Lung (tissue), 12 donors: ENCODE results near the gene CHI3L1. TPM values are rescaled to one million over a fixed set of nuclear protein-coding genes. Genes with fewer than 3 reads are reported as not detected.

ENCODE experiments used
- ATAC-seq: fragments of 200-7000 bp; cut with Tn5 transposase; one replicate; pipeline ENCODE4 v1.9.1; 2020; ENCODE audit warnings: moderate number of reproducible peaks; ENCODE audit not compliant: insufficient read depth, low FRiP score
- DNase-seq, 3 donors: peaks; one replicate each; pipeline ENCODE4 v3.0.0-alpha.2; 2013 to 2017
- H3K27ac ChIP-seq, 2 donors: one replicate each; pipeline ENCODE4 v1.5.1; 2013; ENCODE audit warnings: mild to moderate bottlenecking in 2 of 2, moderate library complexity in 2 of 2, control low read depth in 1 of 2, inconsistent platforms in 1 of 2, low read depth in 1 of 2, low read length in 1 of 2
- H3K27me3 ChIP-seq, 3 donors: one replicate each; pipeline ENCODE4 v1.5.1; 2013; ENCODE audit warnings: low read length in 2 of 3; ENCODE audit not compliant: control insufficient read depth in 3 of 3, insufficient read depth in 3 of 3
- H3K36me3 ChIP-seq, 4 donors: one replicate each; pipeline ENCODE4 v1.5.1; 2013; ENCODE audit warnings: low read length in 4 of 4, mild to moderate bottlenecking in 1 of 4, moderate library complexity in 1 of 4; ENCODE audit not compliant: control insufficient read depth in 4 of 4, insufficient read depth in 4 of 4
- H3K4me1 ChIP-seq, 5 donors: one replicate each; pipeline ENCODE4 v1.5.1; 2013; ENCODE audit warnings: low read length in 5 of 5, mild to moderate bottlenecking in 2 of 5, moderate library complexity in 1 of 5; ENCODE audit not compliant: control insufficient read depth in 5 of 5, insufficient read depth in 5 of 5
- H3K4me3 ChIP-seq: one replicate; pipeline ENCODE4 v1.5.1; 2013; ENCODE audit warnings: mild to moderate bottlenecking, control low read depth, moderate library complexity
- H3K9ac ChIP-seq, 2 donors: one replicate each; pipeline ENCODE4 v1.5.1; 2013; ENCODE audit warnings: low read length in 2 of 2, control low read depth in 1 of 2; ENCODE audit not compliant: insufficient read depth in 1 of 2
- H3K9me3 ChIP-seq, 4 donors: one replicate each; pipeline ENCODE4 v1.5.1; 2013; ENCODE audit warnings: low read length in 3 of 4, mild to moderate bottlenecking in 1 of 4, moderate library complexity in 1 of 4; ENCODE audit not compliant: control insufficient read depth in 4 of 4, insufficient read depth in 3 of 4
- CTCF ChIP-seq: IDR thresholded peaks from 2 replicates; pipeline ENCODE4 v1.5.1; 2012; ENCODE audit warnings: mild to moderate bottlenecking; ENCODE audit errors: control extremely low read depth, extremely low read depth
- WGBS, 2 donors: extraction: QIAGEN DNeasy Blood & Tissue Kit; methylation state at CpG; one replicate each; pipeline ENCODE4 v1.1.7; 2013; 5-methylcytosine and 5-hydroxymethylcytosine counted together
- polyA plus RNA-seq, 2 donors: library from polyadenylated mRNA; stranded (reverse); fragments of 200-250 nt; gene quantifications; one replicate each; pipeline ENCODE4 v1.2.1, GENCODE V29; 2013
- total RNA-seq, 2 donors: library from RNA; depleted of rRNA in 1 of 2; stranded (reverse); fragments of >200 nt in 1 of 2; gene quantifications; one replicate each; pipeline ENCODE4 v1.2.1, GENCODE V29; 2014 to 2021
- donor health status: control.
- donor health status: control.
- donor health status: Bipolar disorder and iron deficiency.
- donor health status: healthy.
- donor health status: DM: yes; HTN: yes; CAD: no.

CHI3L1 gene
- total and polyA plus RNA-seq, 4 donors: 46.4 to 169 (median 110) TPM

GRCh38 chr1:203185585-203185984 lies 919 bp downstream of the CHI3L1 start:
- no peak overlapping the region for H3K27ac ChIP-seq
- no peak for ATAC-seq
- peaks cover 0 to 7% (median 0%) of the 10 kb centered on the region in 5 donors for H3K4me1 ChIP-seq
- 78 to 84% methylated on average over 4 of the region's 4 CpGs for WGBS, 2 donors
- no peak overlapping the region for H3K9ac ChIP-seq
- no peaks in the 10 kb centered on the region for H3K36me3 ChIP-seq
- no peak for DNase-seq
- H3K27me3 ChIP-seq: no peaks in the 10 kb centered on the region
- H3K4me3 ChIP-seq: no peak overlapping the region
- no peaks in the 10 kb centered on the region for H3K9me3 ChIP-seq
- no peak for TF ChIP-seq CTCF

- Histone ChIP-seq H3K4me3 (no peak overlapping the region), H3K27ac (no peak overlapping the region), H3K4me1 (peaks cover 0 to 7% (median 0%) of the 10 kb centered on the region in 5 donors), H3K36me3 (no peaks in the 10 kb centered on the region), H3K9me3 (no peaks in the 10 kb centered on the region), H3K27me3 (no peaks in the 10 kb centered on the region), H3K9ac (no peak overlapping the region)
- ATAC-seq (no peak), DNase-seq (no peak)
- 84 to 86% methylated on average over 10 of the region's 10 CpGs for WGBS, 2 donors
- TF ChIP-seq CTCF: no peak
Observed at GRCh38 chr1:203185061-203185461, 1.4 kb downstream of the CHI3L1 start.

GRCh38 chr1:203184467-203184866 lies 2.0 kb downstream of the CHI3L1 start:
- no peak for TF ChIP-seq CTCF
- Histone ChIP-seq H3K9ac (no peak overlapping the region), H3K4me3 (no peak overlapping the region), H3K9me3 (no peaks in the 10 kb centered on the region), H3K27me3 (no peaks in the 10 kb centered on the region), H3K4me1 (peaks cover 0 to 7% (median 0%) of the 10 kb centered on the region in 5 donors), H3K27ac (no peak overlapping the region), H3K36me3 (no peaks in the 10 kb centered on the region)
- DNase-seq (no peak), ATAC-seq (no peak)
- WGBS, 2 donors: 71 to 86% methylated on average over 4 of the region's 4 CpGs

GRCh38 chr1:203183828-203184227 lies 2.7 kb downstream of the CHI3L1 start:
- no peaks in the 10 kb centered on the region for H3K36me3 ChIP-seq
- no peak for TF ChIP-seq CTCF
- 92 to 96% methylated on average over 2 of the region's 2 CpGs for WGBS, 2 donors
- no peak for ATAC-seq
- no peak overlapping the region for H3K9ac ChIP-seq
- H3K27me3 ChIP-seq: no peaks in the 10 kb centered on the region
- no peak overlapping the region for H3K4me3 ChIP-seq
- peaks cover 0 to 7% (median 0%) of the 10 kb centered on the region in 5 donors for H3K4me1 ChIP-seq
- no peaks in the 10 kb centered on the region for H3K9me3 ChIP-seq
- no peak for DNase-seq
- no peak overlapping the region for H3K27ac ChIP-seq
